ENCODE data around the gene DLGAP5. TPM values are rescaled to one million over a fixed set of nuclear protein-coding genes. Genes with fewer than 3 reads are reported as not detected.
A peak's percentile ranks its signal among the peaks of the same experiment; 100 is the strongest.

The DLGAP5 gene
- total RNA-seq, 2 donors from 2014 or later: 0.73 to 4.4 TPM

DNA sequence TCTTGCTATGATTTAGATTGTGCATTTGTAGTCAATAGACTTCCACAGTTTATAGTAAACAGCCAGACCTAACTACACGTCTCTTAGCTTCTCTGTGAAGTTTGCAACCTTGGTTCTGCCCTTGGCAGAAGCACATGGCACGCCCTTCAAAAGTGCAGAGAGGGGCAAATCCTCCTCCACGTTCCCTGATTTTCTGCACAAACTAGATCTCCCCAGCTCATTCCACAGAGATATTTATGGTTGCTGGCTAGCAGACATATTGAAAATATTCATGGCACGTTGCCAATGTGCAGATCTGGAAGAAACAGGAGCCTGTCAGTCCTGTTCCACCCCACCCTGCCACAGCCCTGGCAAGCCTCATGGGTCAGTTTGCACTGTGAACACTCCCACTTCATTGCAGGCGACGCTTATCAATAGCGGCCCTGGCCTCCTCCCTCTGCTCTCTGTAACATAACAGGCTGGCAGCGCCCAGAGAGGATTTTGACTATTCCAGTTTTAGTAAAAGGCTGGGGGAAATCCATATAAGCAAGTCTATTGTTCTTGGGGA, 68.9 kb downstream of the DLGAP5 start:
- Histone ChIP-seq H3K4me3 (no peak overlapping the region), H3K27ac (peak overlapping the region; percentile 45), H3K36me3 (no peaks in the 10 kb centered on the region), H3K4me1 (replicated peaks) (peaks cover 27% of the 10 kb centered on the region), H3K27me3 (replicated peaks; ENCODE audit: insufficient read depth) (no peaks in the 10 kb centered on the region), H3K9me3 (no peaks in the 10 kb centered on the region)
- peak; percentile 69 for DNase-seq (ENCODE audit: low spot score)
- WGBS: 26% methylated on average over 8 of the region's 8 CpGs
- intact Hi-C loops (cut with DNase I): no loop called here
- TF ChIP-seq POLR2A (IDR thresholded peaks at IDR 0.05) (no peak), POLR2AphosphoS5 (IDR thresholded peaks at IDR 0.05) (peak; percentile 58)

- Histone ChIP-seq H3K27me3 (replicated peaks; ENCODE audit: insufficient read depth) (no peaks in the 10 kb centered on the region), H3K9me3 (no peaks in the 10 kb centered on the region), H3K27ac (peak overlapping the region in 1 of 2 donors; percentile 45), H3K4me1 (replicated peaks) (peaks cover 27% of the 10 kb centered on the region), H3K4me3 (no peak overlapping the region), H3K36me3 (no peaks in the 10 kb centered on the region)
- intact Hi-C loops (cut with DNase I): no loop called here
- DNase-seq (ENCODE audit: low spot score): no peak
- 87% methylated on average over 9 of the region's 9 CpGs for WGBS
- TF ChIP-seq, protein P1, sequence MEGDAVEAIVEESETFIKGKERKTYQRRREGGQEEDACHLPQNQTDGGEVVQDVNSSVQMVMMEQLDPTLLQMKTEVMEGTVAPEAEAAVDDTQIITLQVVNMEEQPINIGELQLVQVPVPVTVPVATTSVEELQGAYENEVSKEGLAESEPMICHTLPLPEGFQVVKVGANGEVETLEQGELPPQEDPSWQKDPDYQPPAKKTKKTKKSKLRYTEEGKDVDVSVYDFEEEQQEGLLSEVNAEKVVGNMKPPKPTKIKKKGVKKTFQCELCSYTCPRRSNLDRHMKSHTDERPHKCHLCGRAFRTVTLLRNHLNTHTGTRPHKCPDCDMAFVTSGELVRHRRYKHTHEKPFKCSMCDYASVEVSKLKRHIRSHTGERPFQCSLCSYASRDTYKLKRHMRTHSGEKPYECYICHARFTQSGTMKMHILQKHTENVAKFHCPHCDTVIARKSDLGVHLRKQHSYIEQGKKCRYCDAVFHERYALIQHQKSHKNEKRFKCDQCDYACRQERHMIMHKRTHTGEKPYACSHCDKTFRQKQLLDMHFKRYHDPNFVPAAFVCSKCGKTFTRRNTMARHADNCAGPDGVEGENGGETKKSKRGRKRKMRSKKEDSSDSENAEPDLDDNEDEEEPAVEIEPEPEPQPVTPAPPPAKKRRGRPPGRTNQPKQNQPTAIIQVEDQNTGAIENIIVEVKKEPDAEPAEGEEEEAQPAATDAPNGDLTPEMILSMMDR (IDR thresholded peaks at IDR 0.05): no peak
- TF ChIP-seq POLR2A (IDR thresholded peaks at IDR 0.05) (no peak), POLR2AphosphoS5 (IDR thresholded peaks at IDR 0.05) (no peak)
Measured at GRCh38 chr14:55121628-55122439, 69.6 kb downstream of the DLGAP5 start.

DNA sequence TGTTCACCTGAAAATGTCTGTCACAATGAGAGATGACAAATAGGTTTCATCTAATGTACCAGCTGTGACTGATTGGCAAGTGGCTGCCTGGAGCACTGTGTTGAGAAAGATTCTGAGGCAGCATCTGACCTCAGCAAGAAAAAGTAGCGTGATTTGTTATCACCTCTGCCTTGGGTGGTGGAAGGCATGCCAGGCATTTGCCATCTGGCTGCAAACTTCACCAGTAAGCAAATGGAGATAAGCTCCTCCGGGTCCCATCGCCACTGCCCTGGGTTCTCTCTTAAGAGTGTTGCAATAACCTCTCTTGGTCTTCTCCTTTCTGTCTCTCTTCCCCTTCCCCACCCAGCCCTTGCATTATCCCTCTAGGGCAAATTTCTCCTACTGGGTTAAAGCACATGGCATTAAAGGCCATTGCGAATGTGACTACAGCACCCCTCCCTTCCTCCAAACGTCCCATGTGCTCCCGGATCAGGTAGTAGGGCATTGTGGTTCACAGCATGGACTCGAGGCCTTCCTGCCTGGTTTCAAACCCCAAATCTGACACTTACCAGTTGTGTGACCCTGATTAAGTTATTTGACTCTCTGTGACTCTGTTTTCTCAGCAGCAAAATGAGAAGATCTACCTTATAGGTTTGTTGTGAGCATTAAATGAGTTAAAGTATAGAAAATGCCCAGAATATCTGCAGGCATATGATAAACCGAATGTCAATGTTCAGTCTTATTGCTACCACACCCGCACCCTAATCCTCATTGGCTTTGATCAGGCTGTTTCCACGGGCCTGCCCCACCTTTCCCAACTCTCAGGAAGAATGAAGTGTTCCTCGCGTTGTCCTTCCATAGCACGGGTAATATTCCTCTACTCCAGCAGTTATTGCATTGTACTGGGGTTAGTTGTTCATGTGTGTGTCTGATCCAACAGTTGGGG, 70.6 kb downstream of the DLGAP5 start:
- H3K9me3 ChIP-seq: no peaks in the 10 kb centered on the region
- H3K4me3 ChIP-seq: no peak overlapping the region
- H3K36me3 ChIP-seq: no peaks in the 10 kb centered on the region
- 89% methylated on average over 13 of the region's 13 CpGs for WGBS
- no peak overlapping the region for H3K27ac ChIP-seq
- TF ChIP-seq, protein P1 (IDR thresholded peaks at IDR 0.05): no peak
- H3K27me3 ChIP-seq (replicated peaks; ENCODE audit: insufficient read depth): no peaks in the 10 kb centered on the region
- intact Hi-C loops (cut with DNase I): no loop called here
- no peak for DNase-seq (ENCODE audit: low spot score)
- peaks cover 22% of the 10 kb centered on the region for H3K4me1 ChIP-seq (replicated peaks)

GRCh38 chr14:55118761-55119160, 72.6 kb downstream of the DLGAP5 start:
- intact Hi-C loops (cut with DNase I): no loop called here
- DNase-seq (ENCODE audit: low spot score): no peak
- no peak for TF ChIP-seq POLR2AphosphoS5 (IDR thresholded peaks at IDR 0.05)
- no peak for TF ChIP-seq POLR2A (IDR thresholded peaks at IDR 0.05)
- TF ChIP-seq, protein P1 (IDR thresholded peaks at IDR 0.05): no peak
- peaks cover 20% of the 10 kb centered on the region for H3K4me1 ChIP-seq (replicated peaks)
- H3K36me3 ChIP-seq: no peaks in the 10 kb centered on the region
- H3K4me3 ChIP-seq: no peak overlapping the region
- 53% methylated on average over 3 of the region's 3 CpGs for WGBS
- peak overlapping the region; percentile 53 to 63 for H3K27ac ChIP-seq
- H3K9me3 ChIP-seq: no peaks in the 10 kb centered on the region
- no peaks in the 10 kb centered on the region for H3K27me3 ChIP-seq (replicated peaks; ENCODE audit: insufficient read depth)

DNA sequence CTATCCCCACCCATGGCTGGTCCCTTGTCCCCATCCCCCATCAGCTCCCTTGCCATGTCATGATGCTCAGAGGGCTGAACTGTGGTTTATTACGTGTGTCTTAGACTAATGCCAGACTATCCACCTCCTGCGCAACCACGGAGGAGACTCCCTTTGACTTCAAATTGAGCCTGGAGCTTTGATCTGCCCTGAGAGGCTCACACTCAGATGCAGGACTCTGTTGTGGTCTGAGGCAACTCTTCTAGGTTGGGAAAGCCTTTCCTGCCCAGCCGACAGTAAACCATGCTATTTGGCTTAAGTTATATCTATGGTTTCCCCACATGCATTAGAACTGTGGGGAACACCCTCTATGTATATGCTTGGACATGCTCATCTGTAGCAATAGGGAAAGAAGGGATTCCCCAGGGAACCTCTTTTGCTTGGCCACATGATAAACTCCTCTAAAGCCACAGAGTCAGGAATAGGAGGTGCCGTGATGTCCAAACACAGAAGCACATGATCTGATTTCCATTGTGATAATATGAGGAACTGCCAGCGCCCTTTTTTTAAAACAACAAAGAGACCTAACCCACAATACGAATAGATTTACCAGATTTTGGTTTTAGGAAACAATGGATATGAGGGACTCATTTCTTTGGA, 73.5 kb downstream of the DLGAP5 start:
- DNase-seq (ENCODE audit: low spot score): peak; percentile 38
- Histone ChIP-seq H3K36me3 (no peaks in the 10 kb centered on the region), H3K27me3 (replicated peaks; ENCODE audit: insufficient read depth) (no peaks in the 10 kb centered on the region), H3K27ac (peak overlapping the region; percentile 53 to 63), H3K9me3 (no peaks in the 10 kb centered on the region), H3K4me3 (no peak overlapping the region), H3K4me1 (replicated peaks) (peaks cover 18% of the 10 kb centered on the region)
- TF ChIP-seq POLR2A (IDR thresholded peaks at IDR 0.05) (no peak), POLR2AphosphoS5 (IDR thresholded peaks at IDR 0.05) (peak; percentile 74)
- TF ChIP-seq, protein P1 (IDR thresholded peaks at IDR 0.05): no peak
- intact Hi-C loops (cut with DNase I): no loop called here
- WGBS: 60% methylated on average over 7 of the region's 7 CpGs

Data from prostate gland (tissue), 2 donors.